ENCODE results near the gene MAN1A1.

Gene MAN1A1

DNA sequence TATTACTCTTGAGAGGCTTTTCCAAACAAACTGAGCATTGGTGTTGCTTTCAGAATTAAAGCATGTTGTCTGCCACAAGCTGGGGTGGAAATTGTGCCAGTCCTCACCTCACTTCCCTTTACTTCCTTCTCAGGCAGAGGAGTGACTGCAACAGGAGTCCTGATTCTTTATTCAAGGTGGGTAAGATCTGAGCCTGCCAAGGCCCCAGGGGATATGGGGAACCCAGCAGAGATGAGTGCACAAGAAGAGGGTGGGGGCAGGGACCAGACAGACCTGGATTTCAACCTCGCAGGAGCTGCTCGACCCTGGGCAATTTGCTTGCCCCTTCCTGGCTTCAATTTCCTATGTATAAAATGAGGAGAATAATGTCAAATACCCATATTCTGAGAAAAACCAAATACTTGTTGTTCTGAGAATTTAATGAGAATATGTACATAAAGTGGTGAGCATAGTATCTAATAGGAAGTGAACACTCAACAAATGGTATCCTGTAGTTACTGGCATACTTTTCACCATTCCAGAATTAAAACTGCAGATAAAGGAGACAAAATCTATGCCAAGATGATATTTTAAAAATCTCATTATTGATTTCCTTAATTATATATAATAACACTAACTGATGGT is 17.8 kb downstream of the MAN1A1 start:
- Histone ChIP-seq H3K27me3 (ENCODE audit: insufficient read depth, poor library complexity, severe bottlenecking) (no peaks in the 10 kb centered on the region), H3K27ac (replicated peaks) (no peak overlapping the region), H3K4me3 (replicated peaks; ENCODE audit: insufficient read depth, low read length) (no peak overlapping the region)
- DNase-seq (ENCODE audit: low read depth in 1 of 2, low spot score in 1 of 2): no peak
- TF ChIP-seq POLR2AphosphoS5 (IDR thresholded peaks at IDR 0.05; ENCODE audit: low read depth) (no peak), SPI1 (IDR thresholded peaks at IDR 0.05; ENCODE audit: borderline replicate concordance, low read depth) (no peak), GABPA (IDR thresholded peaks at IDR 0.05; ENCODE audit: low read depth) (no peak), REST (IDR thresholded peaks at IDR 0.05; ENCODE audit: insufficient replicate concordance, low read depth) (no peak), CTCF (IDR thresholded peaks at IDR 0.05; ENCODE audit: insufficient read depth, low read length) (no peak)

GRCh38 chr6:119330520-119331113 is 18.9 kb downstream of the MAN1A1 start:
- DNase-seq (ENCODE audit: low read depth in 1 of 2, low spot score in 1 of 2): no peak
- Histone ChIP-seq H3K27me3 (ENCODE audit: insufficient read depth, poor library complexity, severe bottlenecking) (no peaks in the 10 kb centered on the region), H3K27ac (replicated peaks) (no peak overlapping the region), H3K4me3 (replicated peaks; ENCODE audit: insufficient read depth, low read length) (no peak overlapping the region)
- TF ChIP-seq POLR2AphosphoS5 (IDR thresholded peaks at IDR 0.05; ENCODE audit: low read depth) (no peak), GABPA (IDR thresholded peaks at IDR 0.05; ENCODE audit: low read depth) (no peak), REST (IDR thresholded peaks at IDR 0.05; ENCODE audit: insufficient replicate concordance, low read depth) (no peak), CTCF (IDR thresholded peaks at IDR 0.05; ENCODE audit: insufficient read depth, low read length) (no peak), SPI1 (IDR thresholded peaks at IDR 0.05; ENCODE audit: borderline replicate concordance, low read depth) (no peak)

DNA sequence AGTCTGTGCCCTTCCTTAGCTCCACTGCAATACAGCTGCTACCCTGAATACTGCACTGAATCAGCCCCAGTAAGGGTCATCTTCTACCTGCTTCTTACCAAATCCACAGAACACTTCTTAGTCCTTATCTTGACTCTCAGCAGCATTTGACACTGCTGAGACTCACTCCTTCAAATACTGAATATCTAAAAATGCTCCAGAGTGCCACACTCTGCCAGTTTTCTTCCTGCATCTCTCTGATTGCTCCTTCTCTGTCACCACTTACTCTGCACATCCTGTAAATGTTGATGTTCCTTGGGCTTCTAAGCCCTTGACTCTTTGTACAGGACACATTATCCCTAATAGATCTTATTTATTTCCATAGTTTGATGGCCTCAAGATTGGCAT is 19.8 kb downstream of the MAN1A1 start:
- TF ChIP-seq POLR2AphosphoS5 (IDR thresholded peaks at IDR 0.05; ENCODE audit: low read depth) (no peak), SPI1 (IDR thresholded peaks at IDR 0.05; ENCODE audit: borderline replicate concordance, low read depth) (no peak), GABPA (IDR thresholded peaks at IDR 0.05; ENCODE audit: low read depth) (no peak), CTCF (IDR thresholded peaks at IDR 0.05; ENCODE audit: insufficient read depth, low read length) (no peak), REST (IDR thresholded peaks at IDR 0.05; ENCODE audit: insufficient replicate concordance, low read depth) (no peak)
- DNase-seq (ENCODE audit: low read depth in 1 of 2, low spot score in 1 of 2): no peak
- Histone ChIP-seq H3K27me3 (ENCODE audit: insufficient read depth, poor library complexity, severe bottlenecking) (no peaks in the 10 kb centered on the region), H3K4me3 (replicated peaks; ENCODE audit: insufficient read depth, low read length) (no peak overlapping the region), H3K27ac (replicated peaks) (no peak overlapping the region)

All from HL-60 (cell line).